Colonic mucosa (tissue), 4 donors: ENCODE data around the gene PDXP. TPM values are rescaled to one million over a fixed set of nuclear protein-coding genes. Genes with fewer than 3 reads are reported as not detected.
A peak's percentile ranks its signal among the peaks of the same experiment; 100 is the strongest.

Experiments
- DNase-seq: peaks from one replicate; pipeline ENCODE4 v3.0.0-alpha.2; 2020
- H3K27ac ChIP-seq: fragments of 200-600 bp; one replicate; pipeline ENCODE4 v1.8.0; 2021
- H3K27me3 ChIP-seq: fragments of 200-600 bp; one replicate; pipeline ENCODE4 v1.8.0; 2021
- H3K36me3 ChIP-seq: fragments of 200-600 bp; one replicate; pipeline ENCODE4 v1.8.0; 2021
- H3K4me1 ChIP-seq: fragments of 200-600 bp; one replicate; pipeline ENCODE4 v1.8.0; 2021; ENCODE audit warnings: mild to moderate bottlenecking
- H3K4me3 ChIP-seq: fragments of 200-600 bp; one replicate; pipeline ENCODE4 v1.8.0; 2021
- H3K9ac ChIP-seq, 2 donors: one replicate each; pipeline ENCODE4 v1.7.0; 2013; ENCODE audit warnings: control low read depth in 2 of 2, low read depth in 2 of 2, low read length in 2 of 2
- H3K9me3 ChIP-seq: fragments of 200-600 bp; one replicate; pipeline ENCODE4 v1.8.0; 2021
- CTCF ChIP-seq: fragments of 200-600 bp; IDR thresholded peaks from one replicate; pipeline ENCODE4 v1.8.0; 2022; ENCODE audit warnings: antibody characterized with exemption, mild to moderate bottlenecking
- intact Hi-C: fragments of 100-400 bp; cut with DNase I; formaldehyde crosslinking; loops from one replicate; pipeline ENCODE4 v1.14.1; 2022
- total RNA-seq, 2 donors: library from RNA; stranded (reverse); fragmentation: NEBNext Ultra II Directional in 1 of 2; extraction: Animal tissue kit (Norgen Biotek cat#: 25700) in 1 of 2; gene quantifications; one replicate each; pipeline ENCODE4 v1.2.1, GENCODE V29; 2021
- donor health status: healthy.
- donor health status: DM: no; HTN: no; CAD: no.
- donor health status: DM: no; HTN: no; CAD: no.

The PDXP gene
- total RNA-seq, 2 donors from 2014 or later = 24.5 to 34.0 TPM

GRCh38 chr22:37621352-37621860 lies 37.1 kb upstream of the PDXP start:
- Histone ChIP-seq H3K9ac (no peak overlapping the region), H3K36me3 (no peaks in the 10 kb centered on the region), H3K4me1 (peaks cover 14% of the 10 kb centered on the region), H3K9me3 (no peaks in the 10 kb centered on the region), H3K27ac (no peak overlapping the region), H3K4me3 (no peak overlapping the region), H3K27me3 (no peaks in the 10 kb centered on the region)
- no peak for DNase-seq
- intact Hi-C loops = no loop called here
- TF ChIP-seq CTCF = no peak

- intact Hi-C loops = loop anchor here (2.0 kb wide), 1 partner anchor 57 kb away; no protein-coding TSS in a partner anchor
- H3K27me3 ChIP-seq = no peaks in the 10 kb centered on the region
- H3K9ac ChIP-seq = peak overlapping the region; percentile 53 to 74
- peaks cover 30% of the 10 kb centered on the region for H3K4me1 ChIP-seq
- H3K36me3 ChIP-seq = no peaks in the 10 kb centered on the region
- peak; percentile 69 for DNase-seq
- peak; percentile 93 for TF ChIP-seq CTCF
- no peaks in the 10 kb centered on the region for H3K9me3 ChIP-seq
- no peak overlapping the region for H3K4me3 ChIP-seq
- no peak overlapping the region for H3K27ac ChIP-seq
Observed at GRCh38 chr22:37623075-37624016, 35.2 kb upstream of the PDXP start.

GRCh38 chr22:37624017-37624365 lies 34.5 kb upstream of the PDXP start:
- Histone ChIP-seq H3K4me1 (peaks cover 30% of the 10 kb centered on the region), H3K9ac (peak overlapping the region; percentile 53 to 74), H3K4me3 (no peak overlapping the region), H3K27ac (no peak overlapping the region), H3K36me3 (no peaks in the 10 kb centered on the region), H3K9me3 (no peaks in the 10 kb centered on the region), H3K27me3 (no peaks in the 10 kb centered on the region)
- intact Hi-C loops = no loop called here
- TF ChIP-seq CTCF = no peak
- peak; percentile 82 for DNase-seq

DNA sequence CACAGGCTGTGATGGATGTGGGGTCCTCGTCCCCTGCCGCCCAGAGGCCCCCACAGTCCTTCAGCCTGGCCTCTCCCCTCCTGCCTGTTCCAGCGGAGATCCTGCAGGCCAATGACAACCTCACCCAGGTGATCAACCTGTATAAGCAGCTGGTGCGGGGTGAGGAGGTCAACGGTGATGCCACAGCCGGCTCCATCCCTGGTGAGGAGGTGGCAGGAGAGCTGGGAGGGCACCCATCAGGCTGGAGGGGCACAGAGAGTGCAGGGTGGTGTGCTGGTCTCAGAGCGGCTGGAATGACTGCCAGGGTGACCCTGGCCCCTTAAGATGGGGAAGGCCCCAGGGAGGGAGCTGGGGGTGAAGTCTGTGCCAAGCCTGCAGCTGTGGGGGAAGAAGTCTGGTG lies 33.6 kb upstream of the PDXP start:
- H3K27me3 ChIP-seq = no peaks in the 10 kb centered on the region
- no peak overlapping the region for H3K27ac ChIP-seq

GRCh38 chr22:37625737-37626136 lies 32.8 kb upstream of the PDXP start:
- intact Hi-C loops = no loop called here
- H3K9me3 ChIP-seq = no peaks in the 10 kb centered on the region
- no peaks in the 10 kb centered on the region for H3K27me3 ChIP-seq
- H3K27ac ChIP-seq = peak overlapping the region; percentile 70
- H3K4me1 ChIP-seq = peaks cover 30% of the 10 kb centered on the region
- H3K9ac ChIP-seq = peak overlapping the region; percentile 14 to 53
- H3K36me3 ChIP-seq = no peaks in the 10 kb centered on the region
- DNase-seq = no peak
- TF ChIP-seq CTCF = no peak
- H3K4me3 ChIP-seq = no peak overlapping the region

More for the DNA sequence above, 33.6 kb upstream of the PDXP start:
- Histone ChIP-seq H3K36me3 (no peaks in the 10 kb centered on the region), H3K9ac (peak overlapping the region in 1 of 2 donors; percentile 17), H3K9me3 (no peaks in the 10 kb centered on the region), H3K4me1 (peaks cover 30% of the 10 kb centered on the region), H3K4me3 (no peak overlapping the region)
- TF ChIP-seq CTCF = no peak
- no peak for DNase-seq
- intact Hi-C loops = no loop called here
